Kidney (tissue), 14 donors: ENCODE data around the gene NUP188. TPM values are rescaled to one million over a fixed set of nuclear protein-coding genes. Genes with fewer than 3 reads are reported as not detected.

ENCODE experiments used
- DNase-seq, 5 donors: peaks; one replicate each; pipeline ENCODE4 v3.0.0-alpha.2; 2013 to 2020
- FAIRE-seq: peaks from 2 replicates; lab custom pipeline; 2012; peaks lifted over from hg19 to GRCh38; lab: Jason Lieb, UNC
- H3K27ac ChIP-seq, 2 donors: one replicate each; pipeline ENCODE4 v1.7.0; 2013; ENCODE audit warnings: low read depth in 2 of 2, low read length in 2 of 2, inconsistent platforms in 1 of 2
- H3K27me3 ChIP-seq: one replicate; pipeline ENCODE4 v1.7.1; 2013; ENCODE audit warnings: low read length, inconsistent platforms; ENCODE audit not compliant: control insufficient read depth, insufficient read depth
- H3K36me3 ChIP-seq, 3 donors: one replicate each; pipeline versions ENCODE4 v1.7.0 to v1.7.1; 2013; ENCODE audit warnings: low read length in 3 of 3, control low read depth in 1 of 3, inconsistent platforms in 1 of 3; ENCODE audit not compliant: insufficient read depth in 3 of 3, control insufficient read depth in 2 of 3
- H3K4me1 ChIP-seq, 3 donors: one replicate each; pipeline versions ENCODE4 v1.7.0 to v1.7.1; 2013; ENCODE audit warnings: low read length in 3 of 3, inconsistent platforms in 1 of 3, low read depth in 1 of 3; ENCODE audit not compliant: control insufficient read depth in 2 of 3, insufficient read depth in 2 of 3
- H3K4me3 ChIP-seq, 3 donors: one replicate each; pipeline versions ENCODE4 v1.7.0 to v1.8.1; 2013; ENCODE audit warnings: low read length in 3 of 3, control low read depth in 1 of 3, inconsistent platforms in 1 of 3
- H3K9ac ChIP-seq, 3 donors: one replicate each; pipeline versions ENCODE4 v1.7.0 to v1.7.1; 2013; ENCODE audit warnings: low read length in 3 of 3, control low read depth in 1 of 3, inconsistent platforms in 1 of 3
- H3K9me3 ChIP-seq, 3 donors: one replicate each; pipeline versions ENCODE4 v1.7.0 to v1.7.1; 2013; ENCODE audit warnings: low read length in 3 of 3, control low read depth in 1 of 3, inconsistent platforms in 1 of 3; ENCODE audit not compliant: control insufficient read depth in 2 of 3, insufficient read depth in 1 of 3
- intact Hi-C: fragments of 100-400 bp; cut with DNase I; formaldehyde crosslinking; loops from one replicate; pipeline ENCODE4 v1.11.1; 2022
- polyA plus RNA-seq: library from polyadenylated mRNA; stranded (reverse); fragments of 350-450 nt; fragmentation: Illumina TruSeq; extraction: RNeasy Lipid Tissue Mini Kit (QIAGEN cat#74804); gene quantifications from one replicate; pipeline ENCODE4 v1.2.3, GENCODE V29; 2014; ENCODE audit warnings: low read depth, low replicate concordance; ENCODE audit not compliant: insufficient read depth
- total RNA-seq: library from RNA; stranded (reverse); fragmentation: NEBNext Ultra II Directional; extraction: Animal tissue kit (Norgen Biotek cat#: 25700); gene quantifications from one replicate; pipeline ENCODE4 v1.2.1, GENCODE V29; 2021
- TF ChIP-seq, protein P1 (sequence below): IDR thresholded peaks from 3 replicates; pipeline ENCODE4 v1.5.1; 2012; ENCODE audit warnings: mild to moderate bottlenecking, moderate library complexity, borderline replicate concordance; ENCODE audit not compliant: insufficient read depth; ENCODE audit errors: extremely low read depth
- donor health status: control.
- donor health status: control.
- donor health status: control.
- donor health status: control.
- donor health status: control.
- donor health status: DM: yes; HTN: yes; CAD: no.
- donor health status: Normal renal cell carcinoma (clear cell type).

NUP188 gene
- total and polyA plus RNA-seq, 2 donors from 2014 or later = 6.4 to 27.9 TPM

DNA sequence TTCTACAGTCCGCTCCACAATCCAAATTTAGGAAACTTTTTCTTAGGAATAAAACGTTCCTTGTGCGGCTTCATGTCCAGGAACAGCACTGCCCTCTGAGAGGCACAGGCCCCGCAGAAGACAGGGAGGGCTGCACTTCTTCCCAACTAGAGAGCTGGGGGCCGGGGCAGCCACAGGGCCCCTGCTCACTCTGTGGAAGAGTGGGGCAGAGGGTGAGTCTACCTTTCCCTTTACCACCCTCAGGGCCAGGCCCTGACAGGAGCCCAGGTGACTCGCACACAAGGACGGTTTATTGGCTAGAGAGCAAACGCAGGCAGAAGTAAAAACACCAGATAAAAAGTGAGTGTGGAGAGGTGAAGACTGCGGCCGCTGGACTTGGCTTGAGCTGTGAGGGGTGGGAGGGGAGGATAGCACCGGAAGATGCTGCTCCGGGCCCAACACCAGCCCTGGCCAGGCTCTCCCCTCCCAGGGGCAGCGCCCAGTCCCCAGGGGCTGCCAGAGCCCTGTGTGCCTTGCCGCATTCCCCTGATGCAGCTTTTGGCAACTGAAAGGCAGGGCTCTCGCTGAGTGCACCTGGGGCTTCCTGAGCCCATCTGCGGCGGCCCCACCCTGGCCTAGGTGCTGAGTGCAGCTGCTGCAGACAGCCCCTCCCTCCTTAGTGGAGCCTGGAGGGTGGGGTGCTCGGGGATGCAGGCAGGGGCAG lies 60.4 kb downstream of the NUP188 start:
- Histone ChIP-seq H3K9ac (no peak overlapping the region), H3K27me3 (no peaks in the 10 kb centered on the region), H3K9me3 (no peaks in the 10 kb centered on the region), H3K36me3 (peaks cover 3 to 29% (median 8%) of the 10 kb centered on the region in 3 donors), H3K4me3 (no peak overlapping the region), H3K4me1 (no peaks in the 10 kb centered on the region), H3K27ac (no peak overlapping the region)
- FAIRE-seq (no peak), DNase-seq (peak in 1 of 5 donors; percentile 61)
- intact Hi-C loops = no loop called here
- TF ChIP-seq, protein P1, sequence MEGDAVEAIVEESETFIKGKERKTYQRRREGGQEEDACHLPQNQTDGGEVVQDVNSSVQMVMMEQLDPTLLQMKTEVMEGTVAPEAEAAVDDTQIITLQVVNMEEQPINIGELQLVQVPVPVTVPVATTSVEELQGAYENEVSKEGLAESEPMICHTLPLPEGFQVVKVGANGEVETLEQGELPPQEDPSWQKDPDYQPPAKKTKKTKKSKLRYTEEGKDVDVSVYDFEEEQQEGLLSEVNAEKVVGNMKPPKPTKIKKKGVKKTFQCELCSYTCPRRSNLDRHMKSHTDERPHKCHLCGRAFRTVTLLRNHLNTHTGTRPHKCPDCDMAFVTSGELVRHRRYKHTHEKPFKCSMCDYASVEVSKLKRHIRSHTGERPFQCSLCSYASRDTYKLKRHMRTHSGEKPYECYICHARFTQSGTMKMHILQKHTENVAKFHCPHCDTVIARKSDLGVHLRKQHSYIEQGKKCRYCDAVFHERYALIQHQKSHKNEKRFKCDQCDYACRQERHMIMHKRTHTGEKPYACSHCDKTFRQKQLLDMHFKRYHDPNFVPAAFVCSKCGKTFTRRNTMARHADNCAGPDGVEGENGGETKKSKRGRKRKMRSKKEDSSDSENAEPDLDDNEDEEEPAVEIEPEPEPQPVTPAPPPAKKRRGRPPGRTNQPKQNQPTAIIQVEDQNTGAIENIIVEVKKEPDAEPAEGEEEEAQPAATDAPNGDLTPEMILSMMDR = no peak

- Histone ChIP-seq H3K9ac (no peak overlapping the region), H3K4me1 (no peaks in the 10 kb centered on the region), H3K27ac (no peak overlapping the region), H3K36me3 (peaks cover 0 to 28% (median 8%) of the 10 kb centered on the region in 3 donors), H3K9me3 (no peaks in the 10 kb centered on the region), H3K27me3 (no peaks in the 10 kb centered on the region), H3K4me3 (no peak overlapping the region)
- intact Hi-C loops = no loop called here
- DNase-seq (peak in 1 of 5 donors; percentile 73), FAIRE-seq (no peak)
- TF ChIP-seq, protein P1 = no peak
Observed at GRCh38 chr9:129008469-129008965, 61.0 kb downstream of the NUP188 start.

DNA sequence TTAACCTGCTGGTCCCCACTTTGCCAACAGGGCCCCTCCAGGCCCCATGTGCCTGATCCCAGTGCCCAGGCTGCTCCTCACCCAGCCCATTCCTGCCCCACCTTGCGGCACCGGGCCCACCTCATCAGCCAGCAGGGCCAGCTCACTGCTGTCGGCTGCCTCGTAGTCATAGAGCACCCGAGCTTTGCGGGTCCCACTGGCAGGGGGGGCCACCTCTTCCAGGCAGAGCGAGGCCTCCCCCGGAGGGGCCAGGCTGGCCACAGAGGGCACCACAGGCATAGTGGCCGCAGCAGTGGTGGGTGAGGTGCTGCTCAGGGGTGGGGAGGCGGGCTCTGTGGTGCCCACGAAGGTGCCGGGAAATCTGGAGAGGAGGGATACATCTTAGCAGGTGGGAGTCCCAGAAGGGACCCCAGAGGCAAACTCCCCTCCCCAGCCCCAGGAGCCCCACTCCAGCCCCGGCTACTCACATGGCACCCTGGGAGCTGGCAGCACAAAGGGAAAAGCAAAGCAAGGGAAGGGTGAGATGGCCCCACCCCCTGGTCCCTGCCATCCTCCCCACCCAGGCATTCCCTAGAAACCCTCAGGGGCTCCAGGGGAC lies 61.6 kb downstream of the NUP188 start:
- no peaks in the 10 kb centered on the region for H3K9me3 ChIP-seq
- no peak overlapping the region for H3K27ac ChIP-seq
- H3K4me1 ChIP-seq = no peaks in the 10 kb centered on the region
- H3K4me3 ChIP-seq = no peak overlapping the region
- H3K9ac ChIP-seq = no peak overlapping the region
- FAIRE-seq (no peak), DNase-seq (peak in 2 of 5 donors; percentile 36 to 64)
- TF ChIP-seq, protein P1 = no peak
- peaks cover 0 to 33% (median 8%) of the 10 kb centered on the region in 3 donors for H3K36me3 ChIP-seq
- no peaks in the 10 kb centered on the region for H3K27me3 ChIP-seq
- intact Hi-C loops = no loop called here
